Stimulated activated CD8-positive, alpha-beta memory T cell treated with anti-CD3 and anti-CD28 coated beads, Interleukin-2, amount 100 ng/mL, for 48 hours (primary cell): ENCODE data around the gene EPS15.
A peak's percentile ranks its signal among the peaks of the same experiment; 100 is the strongest.
"Not testable (repeated sequence)": the region's sequence is repeated elsewhere in the genome, so short reads cannot be mapped to it uniquely, and the experiment has no call there.

Experiments
- DNase-seq, 2 donors: peaks; one replicate each; pipeline ENCODE4 v3.0.0-alpha.2; 2020; ENCODE audit warnings: low read depth in 2 of 2

Gene EPS15

DNA sequence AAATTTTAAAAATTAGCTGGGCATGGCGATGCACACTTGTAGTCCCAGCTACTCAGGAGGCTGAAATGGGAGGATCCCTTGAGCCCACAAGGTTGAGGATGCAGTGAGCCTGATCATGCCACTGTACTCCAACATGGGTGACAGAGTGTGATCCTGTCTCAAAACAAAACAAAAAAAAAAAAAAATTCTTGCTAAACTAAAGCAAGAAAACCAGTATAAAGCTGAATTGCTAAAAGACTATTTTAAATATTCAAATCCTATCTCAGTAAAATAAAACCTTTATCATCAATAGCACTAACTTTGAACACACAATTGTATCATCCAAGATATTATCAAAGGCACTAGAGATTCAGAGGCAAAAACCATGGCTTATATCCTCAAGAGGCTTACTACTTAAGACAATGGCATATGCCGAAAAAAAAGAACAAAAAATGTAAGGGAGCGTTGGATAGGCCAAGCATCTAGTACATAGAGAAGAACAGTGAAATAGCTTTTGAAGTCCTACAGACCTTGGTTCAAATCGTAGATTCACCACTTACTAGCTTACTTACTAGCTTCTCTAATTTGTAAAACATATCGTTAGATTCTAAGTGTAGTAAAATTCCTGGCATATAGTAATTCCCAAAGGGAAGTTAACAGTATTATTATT, 3.6 kb downstream of the EPS15 start:
- DNase-seq: no peak

DNA sequence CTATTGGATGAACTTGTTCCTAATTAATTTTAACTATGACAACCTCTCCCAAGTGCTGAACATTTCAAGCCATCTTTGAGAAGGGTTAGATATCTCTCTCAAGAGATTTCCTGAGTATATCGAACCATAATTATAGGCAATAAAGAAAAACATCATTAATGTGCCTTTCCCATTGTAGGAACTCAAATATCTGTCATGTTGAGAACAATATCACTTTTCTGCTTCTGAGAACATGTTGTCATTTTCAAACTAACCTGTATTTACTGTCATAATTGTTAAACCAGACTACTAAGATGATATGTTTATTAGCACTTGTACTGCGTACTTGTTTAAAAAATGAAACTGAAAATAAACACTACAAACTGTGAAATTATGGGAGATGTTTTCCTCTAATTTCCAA, 4.3 kb downstream of the EPS15 start:
- DNase-seq: no peak

- no peak for DNase-seq
Observed at GRCh38 chr1:51512606-51513005, 6.5 kb downstream of the EPS15 start.

GRCh38 chr1:51512120-51512519, 6.9 kb downstream of the EPS15 start:
- no peak for DNase-seq

- DNase-seq: no peak
Observed at GRCh38 chr1:51509773-51510172, 9.3 kb downstream of the EPS15 start.

DNA sequence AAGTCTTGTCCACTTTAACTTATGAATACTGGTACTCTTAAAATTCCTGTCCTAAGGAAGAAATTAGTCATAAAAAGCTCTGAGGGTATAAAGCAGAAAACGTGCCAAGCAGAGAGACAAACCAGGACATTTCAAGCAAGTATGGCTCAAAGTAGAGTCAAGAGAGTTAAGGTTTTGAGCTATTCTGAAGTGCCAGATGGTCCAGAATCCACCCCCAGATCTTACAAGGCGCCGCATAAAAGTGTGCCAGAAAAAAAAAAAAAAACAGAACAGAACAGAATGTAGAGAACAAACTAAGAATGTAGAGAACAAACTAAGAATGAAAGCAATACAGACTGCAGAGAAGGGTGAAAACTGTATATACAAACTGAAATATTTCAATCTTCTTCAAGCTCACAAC, 12.5 kb downstream of the EPS15 start:
- no peak for DNase-seq

DNA sequence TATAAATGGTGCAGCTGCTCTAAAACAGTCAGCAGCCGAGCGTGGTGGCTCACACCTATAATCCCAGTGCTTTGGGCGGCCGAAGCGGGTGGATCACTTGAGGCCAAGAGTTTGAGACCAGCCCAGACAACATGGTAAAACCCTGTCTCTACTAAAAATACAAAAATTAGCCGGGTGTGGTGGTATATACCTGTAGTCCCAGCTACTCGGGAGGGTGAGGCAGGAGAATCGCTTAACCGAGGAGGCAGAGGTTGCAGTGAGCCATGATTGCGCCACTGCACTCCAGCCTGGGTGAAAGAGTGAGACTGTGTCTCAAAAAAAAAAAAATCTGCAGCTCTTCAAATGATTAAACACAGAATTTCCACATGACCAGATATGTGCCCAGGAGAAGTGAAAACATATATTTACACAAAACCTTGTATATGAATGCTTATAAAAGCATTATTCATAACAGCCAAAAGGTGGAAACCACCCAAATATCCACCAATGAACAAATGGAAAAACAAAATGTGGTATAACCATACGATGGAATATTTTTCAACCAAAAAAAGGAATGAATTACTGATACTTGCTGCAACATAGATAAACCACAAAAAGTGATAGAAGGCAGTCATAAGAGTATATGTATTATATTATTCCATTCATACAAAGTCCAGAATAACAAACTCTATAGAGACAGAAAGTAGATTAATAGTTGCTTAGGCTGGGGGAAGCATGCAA, 14.1 kb downstream of the EPS15 start:
- DNase-seq: no peak

DNA sequence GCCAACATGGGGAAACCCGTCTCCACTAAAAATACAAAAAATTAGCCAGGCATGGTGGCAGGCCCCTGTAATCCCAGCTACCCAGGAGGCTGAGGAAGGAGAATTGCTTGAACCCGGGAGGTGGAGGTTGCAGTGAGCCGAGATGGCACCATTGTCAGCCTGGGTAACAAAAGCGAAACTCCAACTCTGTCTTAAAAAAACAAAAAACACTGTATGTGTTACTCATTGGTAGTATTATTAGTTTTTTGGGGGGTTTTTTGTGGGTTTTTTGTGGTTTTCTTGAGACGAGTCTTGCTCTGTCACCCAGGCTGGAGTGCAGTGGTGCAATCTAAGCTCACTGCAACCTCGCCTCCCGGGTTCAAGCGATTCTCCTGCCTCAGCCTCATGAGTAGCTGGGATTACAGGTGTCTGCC, 17.8 kb downstream of the EPS15 start:
- DNase-seq: peak in 1 of 2 donors; percentile 12

DNA sequence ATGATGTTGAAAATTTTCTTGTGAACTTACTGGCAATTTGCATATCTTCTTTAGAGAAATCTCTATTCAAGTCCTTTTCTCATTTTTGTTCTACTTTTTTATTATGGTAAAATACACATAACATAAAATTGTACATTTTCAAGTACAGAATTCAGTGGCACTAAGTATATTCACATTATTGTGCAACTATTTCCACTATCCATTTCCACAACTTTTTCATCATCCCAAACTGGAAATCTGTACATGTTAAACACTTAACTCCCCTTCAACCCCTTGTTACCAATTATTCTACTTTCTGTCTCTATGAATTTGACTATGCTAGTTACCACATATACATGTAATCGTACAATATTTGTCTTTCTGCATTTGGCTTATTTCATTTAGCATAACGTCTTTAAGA, 19.4 kb downstream of the EPS15 start:
- DNase-seq: no peak

DNA sequence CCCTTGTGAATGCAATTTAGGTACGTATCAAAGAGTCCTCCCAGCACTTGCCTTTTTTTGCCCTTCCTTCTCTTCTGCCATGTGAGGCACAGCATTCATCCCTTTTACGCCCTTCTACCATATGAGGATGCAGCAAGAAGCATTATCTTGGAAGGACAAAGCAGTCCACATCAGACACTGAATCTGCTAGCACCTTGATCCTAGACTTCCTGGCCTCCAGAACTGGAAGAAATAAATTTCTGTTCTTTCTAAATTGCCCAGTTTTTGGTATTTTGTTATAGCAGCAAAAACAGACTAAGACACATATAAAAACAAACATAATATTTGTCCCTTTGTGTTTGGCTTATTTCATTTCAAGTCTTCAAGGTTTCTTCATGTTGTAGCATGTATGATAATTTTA, 20.1 kb downstream of the EPS15 start:
- DNase-seq: no peak

GRCh38 chr1:51497340-51497739, 21.7 kb downstream of the EPS15 start:
- DNase-seq: no peak

DNA sequence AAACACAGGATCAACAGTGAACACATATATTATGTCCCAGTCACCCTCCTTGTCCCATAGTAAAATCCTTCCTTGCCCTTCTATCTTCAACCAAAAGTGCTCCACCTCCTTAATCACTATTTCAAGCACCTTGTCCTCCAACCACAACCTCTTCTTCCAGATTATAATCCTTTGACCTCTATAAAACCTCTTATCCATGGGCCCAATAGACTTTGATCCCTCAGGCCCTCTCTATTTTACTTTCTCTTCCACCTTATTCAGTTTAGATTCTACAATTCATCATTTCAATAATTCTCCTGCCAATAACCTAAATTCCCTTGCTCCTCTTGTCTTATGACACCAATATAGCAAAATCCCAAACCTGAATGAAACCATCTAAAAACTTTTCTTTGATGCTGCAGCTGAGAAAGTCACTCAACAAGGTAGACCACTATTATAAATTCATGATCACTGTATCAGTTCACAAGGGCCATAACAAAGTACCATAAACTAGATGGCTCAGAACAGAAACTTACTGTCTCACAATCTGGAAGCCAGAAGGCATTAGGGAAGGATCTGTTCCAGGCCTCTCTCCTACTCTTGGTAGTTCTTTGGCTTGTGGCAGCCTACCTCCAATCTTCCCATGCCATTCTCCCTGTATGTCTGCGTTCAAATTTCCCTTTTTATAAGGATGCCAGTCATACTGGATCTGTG, 24.8 kb downstream of the EPS15 start:
- no peak for DNase-seq

GRCh38 chr1:51491166-51491981, 27.7 kb downstream of the EPS15 start:
- DNase-seq: no peak

GRCh38 chr1:51489472-51489871, 29.6 kb downstream of the EPS15 start:
- no peak for DNase-seq

DNA sequence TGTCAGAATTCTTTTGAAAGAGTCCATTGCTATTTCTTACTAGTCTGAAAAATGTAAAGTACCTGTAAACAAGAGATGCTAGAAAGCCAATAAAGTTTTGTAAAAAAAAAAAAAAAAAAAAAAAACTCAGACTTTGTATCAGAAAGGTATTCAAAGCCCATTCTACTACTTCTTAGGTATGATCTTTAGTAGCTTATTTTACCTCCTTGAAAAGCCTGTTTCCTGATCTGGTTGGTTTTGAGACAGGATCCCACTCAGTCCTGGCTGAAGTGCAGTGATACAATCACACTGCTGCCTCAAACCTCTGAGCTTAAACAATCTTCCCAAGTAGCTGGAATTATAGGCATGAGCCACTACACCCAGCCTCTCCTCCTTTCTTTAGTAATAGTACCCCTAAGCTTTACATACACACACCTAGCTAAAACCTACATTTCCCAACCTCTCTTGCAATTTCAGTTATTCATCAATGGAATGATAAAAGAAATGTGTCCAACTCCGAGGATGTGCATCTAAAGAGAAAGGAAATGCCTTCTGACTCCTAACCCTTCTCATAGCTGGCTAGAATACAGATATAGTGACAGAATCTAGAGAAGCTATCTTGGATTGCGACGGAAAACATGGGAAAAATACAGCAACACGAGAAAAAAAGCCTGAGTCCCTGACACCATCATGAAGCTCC, 30.6 kb downstream of the EPS15 start:
- DNase-seq: no peak

DNA sequence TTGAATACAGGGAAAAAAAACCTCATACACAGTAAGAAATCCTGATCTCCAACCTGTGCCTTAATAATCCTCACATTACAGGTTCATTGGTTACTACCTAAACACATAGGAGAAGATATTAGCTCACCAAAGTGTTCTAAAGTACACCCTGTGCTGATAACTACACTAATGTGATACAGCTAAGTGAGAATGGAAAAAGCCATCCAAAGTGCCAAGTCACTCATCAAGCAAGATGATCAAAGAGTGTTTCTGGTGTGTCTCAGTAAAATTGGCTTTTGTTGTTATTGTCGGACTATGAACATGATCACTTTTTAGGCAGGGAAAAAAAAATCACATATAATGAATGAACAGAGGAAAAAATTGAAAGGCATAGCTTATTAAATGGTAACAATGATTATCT, 31.4 kb downstream of the EPS15 start:
- no peak for DNase-seq

- no peak for DNase-seq
Observed at GRCh38 chr1:51484591-51484990, 34.5 kb downstream of the EPS15 start.

GRCh38 chr1:51482881-51483280, 36.2 kb downstream of the EPS15 start:
- DNase-seq: no peak

GRCh38 chr1:51474832-51475620, 44.0 kb downstream of the EPS15 start:
- DNase-seq: not testable (repeated sequence)

DNA sequence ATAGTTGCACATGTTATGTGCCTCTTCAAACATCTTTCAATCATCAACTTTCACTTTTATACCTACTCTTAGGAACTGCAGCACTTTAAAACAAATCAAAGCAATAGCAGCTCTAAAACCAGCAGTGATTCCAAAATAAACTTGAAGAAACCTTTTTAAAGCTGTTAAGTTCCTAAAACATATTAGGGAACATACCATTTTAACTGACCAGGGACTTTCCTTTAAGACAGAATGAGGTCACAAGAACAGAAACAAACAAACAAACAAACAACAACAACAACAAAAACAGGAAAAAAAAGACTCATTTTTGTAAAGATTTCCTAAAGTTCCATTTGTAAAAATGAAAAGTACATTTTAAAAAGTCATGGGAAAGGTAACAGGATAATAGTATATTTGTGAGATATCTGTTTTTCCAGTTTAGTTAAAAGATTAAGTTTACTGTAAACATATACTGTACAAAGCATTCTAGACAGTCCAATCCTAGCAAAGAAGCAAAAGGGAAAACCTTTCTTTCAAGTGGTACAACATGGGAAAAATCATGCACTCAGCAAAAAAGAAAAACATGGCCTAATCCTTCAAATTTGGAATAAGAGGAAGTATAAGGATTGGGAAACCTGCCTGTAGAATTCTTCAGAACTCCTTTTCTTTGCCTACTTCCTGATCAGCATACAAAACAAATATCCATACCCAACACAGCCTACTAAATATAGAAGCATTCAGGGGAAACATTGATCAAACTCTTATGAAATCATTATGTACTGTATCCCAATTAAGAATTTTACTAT, 45.5 kb downstream of the EPS15 start:
- no peak for DNase-seq
